ENCODE measurements around the gene SMYD3. TPM values are rescaled to one million over a fixed set of nuclear protein-coding genes. Genes with fewer than 3 reads are reported as not detected.

SMYD3 gene
- total RNA-seq, 1 donor from 2014 or later, result 35.4 TPM

DNA sequence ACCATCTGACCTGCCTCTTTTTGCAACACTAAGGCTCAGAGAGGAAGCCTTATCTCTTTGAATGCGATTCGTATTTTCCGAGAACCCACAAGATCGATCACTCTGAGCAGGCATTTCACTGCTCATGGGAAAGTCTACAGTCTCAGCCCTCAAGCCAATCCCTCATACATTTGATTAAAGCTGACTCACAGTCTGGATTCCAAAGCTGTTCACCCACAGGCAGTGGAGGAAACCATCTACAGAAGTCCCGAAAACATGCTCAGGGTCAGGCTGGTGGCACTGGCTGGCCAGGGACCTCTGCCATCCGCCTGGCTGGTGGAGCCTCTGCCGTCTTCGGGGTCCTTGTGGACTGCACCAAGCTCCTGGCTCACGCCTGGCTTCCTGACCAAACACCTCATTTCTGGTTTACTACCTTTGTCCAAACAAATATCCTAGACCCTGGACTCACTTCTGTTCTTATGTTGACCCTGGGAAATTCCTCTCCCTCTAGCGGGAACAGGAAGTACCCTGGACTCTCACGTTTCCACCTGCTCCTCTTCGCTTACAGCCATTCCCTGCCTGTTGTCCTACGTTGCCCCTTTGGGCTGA lies 650.0 kb downstream of the SMYD3 start:
- Mint-ChIP-seq H3K27ac (ENCODE audit: unreplicated experiment) (no peak overlapping the region), H3K36me3 (ENCODE audit: unreplicated experiment) (peaks cover 12% of the 10 kb centered on the region), H3K4me1 (ENCODE audit: low read depth, unreplicated experiment) (peaks cover 13% of the 10 kb centered on the region), H3K27me3 (ENCODE audit: unreplicated experiment) (no peaks in the 10 kb centered on the region), H3K9me3 (ENCODE audit: unreplicated experiment) (peaks cover 4% of the 10 kb centered on the region), H3K4me3 (ENCODE audit: unreplicated experiment) (no peak overlapping the region)
- TF ChIP-seq, protein P1, sequence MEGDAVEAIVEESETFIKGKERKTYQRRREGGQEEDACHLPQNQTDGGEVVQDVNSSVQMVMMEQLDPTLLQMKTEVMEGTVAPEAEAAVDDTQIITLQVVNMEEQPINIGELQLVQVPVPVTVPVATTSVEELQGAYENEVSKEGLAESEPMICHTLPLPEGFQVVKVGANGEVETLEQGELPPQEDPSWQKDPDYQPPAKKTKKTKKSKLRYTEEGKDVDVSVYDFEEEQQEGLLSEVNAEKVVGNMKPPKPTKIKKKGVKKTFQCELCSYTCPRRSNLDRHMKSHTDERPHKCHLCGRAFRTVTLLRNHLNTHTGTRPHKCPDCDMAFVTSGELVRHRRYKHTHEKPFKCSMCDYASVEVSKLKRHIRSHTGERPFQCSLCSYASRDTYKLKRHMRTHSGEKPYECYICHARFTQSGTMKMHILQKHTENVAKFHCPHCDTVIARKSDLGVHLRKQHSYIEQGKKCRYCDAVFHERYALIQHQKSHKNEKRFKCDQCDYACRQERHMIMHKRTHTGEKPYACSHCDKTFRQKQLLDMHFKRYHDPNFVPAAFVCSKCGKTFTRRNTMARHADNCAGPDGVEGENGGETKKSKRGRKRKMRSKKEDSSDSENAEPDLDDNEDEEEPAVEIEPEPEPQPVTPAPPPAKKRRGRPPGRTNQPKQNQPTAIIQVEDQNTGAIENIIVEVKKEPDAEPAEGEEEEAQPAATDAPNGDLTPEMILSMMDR (IDR thresholded peaks at IDR 0.05; ENCODE audit: partially characterized antibody, unreplicated experiment), result no peak
- DNase-seq, result no peak

DNA sequence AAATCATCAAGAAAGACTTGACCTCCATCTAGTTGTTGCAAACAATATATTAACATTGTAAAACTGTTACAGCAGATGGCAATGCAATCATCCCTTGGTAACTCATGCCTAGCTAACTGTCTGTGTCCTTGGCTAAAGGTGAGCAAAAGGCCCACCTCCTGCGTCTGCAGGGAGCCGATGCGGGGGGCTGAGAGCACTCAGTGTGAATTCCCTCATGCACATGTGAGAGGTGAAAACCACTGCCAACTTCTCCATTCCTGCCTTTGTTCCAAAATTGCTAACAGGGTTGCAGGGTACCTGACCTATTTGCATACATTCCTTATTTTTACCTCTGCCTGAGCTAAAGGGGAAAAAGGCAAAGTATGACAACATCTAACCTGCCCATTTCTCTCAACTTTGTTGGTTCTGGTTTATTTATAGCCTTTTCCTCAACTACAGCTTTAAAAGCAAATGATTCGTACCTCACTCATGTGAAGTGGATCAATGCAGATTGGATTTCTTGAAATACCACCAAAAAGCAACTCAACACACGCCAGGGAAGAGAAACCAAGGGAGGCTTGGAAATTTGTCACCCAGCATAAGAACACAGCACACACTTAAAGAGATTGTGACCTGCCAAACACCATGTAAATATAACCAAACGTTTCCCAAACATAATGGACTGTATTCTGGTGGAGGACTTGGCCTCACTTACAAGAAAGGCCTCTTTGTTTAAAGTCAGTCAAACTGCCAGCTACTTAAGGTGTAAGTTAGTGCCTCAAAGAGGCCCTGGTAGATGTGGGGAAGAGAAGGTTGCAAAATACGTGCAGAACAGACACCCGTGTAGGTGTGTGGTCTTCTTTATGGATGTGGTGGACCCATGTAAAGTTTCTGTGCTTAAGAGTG lies 651.0 kb downstream of the SMYD3 start:
- Mint-ChIP-seq H3K4me3 (ENCODE audit: unreplicated experiment) (no peak overlapping the region), H3K36me3 (ENCODE audit: unreplicated experiment) (peaks cover 12% of the 10 kb centered on the region), H3K4me1 (ENCODE audit: low read depth, unreplicated experiment) (peaks cover 10% of the 10 kb centered on the region), H3K27me3 (ENCODE audit: unreplicated experiment) (no peaks in the 10 kb centered on the region), H3K9me3 (ENCODE audit: unreplicated experiment) (peaks cover 4% of the 10 kb centered on the region), H3K27ac (ENCODE audit: unreplicated experiment) (no peak overlapping the region)
- DNase-seq, result no peak
- TF ChIP-seq, protein P1 (IDR thresholded peaks at IDR 0.05; ENCODE audit: partially characterized antibody, unreplicated experiment), result no peak

DNA sequence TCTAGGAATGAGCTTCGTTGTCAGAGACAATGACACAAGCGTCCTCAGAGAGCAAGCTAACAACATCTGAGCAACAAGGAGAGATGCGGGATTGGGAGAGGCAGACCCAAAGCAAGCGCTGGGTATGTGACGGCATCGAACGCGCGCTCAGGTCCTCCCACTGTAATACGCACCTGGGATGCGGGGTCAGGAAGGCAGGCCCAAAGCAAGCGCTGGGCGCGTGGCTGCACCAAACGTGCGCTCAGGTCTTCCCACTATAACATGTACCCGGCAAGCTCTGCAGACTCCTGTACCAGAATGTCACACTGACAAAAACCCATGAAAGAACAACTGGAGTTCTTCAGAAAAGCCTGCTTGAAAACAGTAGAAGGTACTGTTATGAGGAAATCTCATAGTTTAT lies 653.8 kb downstream of the SMYD3 start:
- no peak overlapping the region for H3K4me3 Mint-ChIP-seq (ENCODE audit: unreplicated experiment)

DNA sequence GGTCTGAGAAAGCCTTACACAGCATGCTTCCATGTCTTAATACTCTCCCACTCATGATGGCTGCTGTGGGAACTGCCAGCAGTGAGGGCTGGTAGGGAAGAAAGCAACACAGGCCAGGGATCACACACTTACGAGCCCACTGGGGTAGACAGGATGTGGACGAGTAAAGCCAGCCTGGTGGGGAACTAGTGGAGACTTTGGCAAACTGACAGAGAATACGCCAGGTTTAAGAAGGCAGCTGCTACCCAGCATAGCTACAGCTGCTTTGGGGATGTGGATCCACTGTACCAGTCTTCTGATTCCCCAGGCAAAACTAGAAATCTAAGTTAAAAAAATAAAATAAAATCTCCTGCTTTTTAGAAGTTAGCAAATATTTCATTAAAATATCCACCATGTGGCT lies 664.0 kb downstream of the SMYD3 start:
- no peak overlapping the region for H3K4me3 Mint-ChIP-seq (ENCODE audit: unreplicated experiment)
- H3K36me3 Mint-ChIP-seq (ENCODE audit: unreplicated experiment), result no peaks in the 10 kb centered on the region
- H3K9me3 Mint-ChIP-seq (ENCODE audit: unreplicated experiment), result peaks cover 3% of the 10 kb centered on the region
- DNase-seq, result no peak
- peaks cover 3% of the 10 kb centered on the region for H3K27me3 Mint-ChIP-seq (ENCODE audit: unreplicated experiment)
- no peak overlapping the region for H3K27ac Mint-ChIP-seq (ENCODE audit: unreplicated experiment)
- H3K4me1 Mint-ChIP-seq (ENCODE audit: low read depth, unreplicated experiment), result no peaks in the 10 kb centered on the region
- TF ChIP-seq, protein P1 (IDR thresholded peaks at IDR 0.05; ENCODE audit: partially characterized antibody, unreplicated experiment), result no peak

More for the DNA sequence above, 653.8 kb downstream of the SMYD3 start:
- no peak for DNase-seq
- Mint-ChIP-seq H3K4me1 (ENCODE audit: low read depth, unreplicated experiment) (no peaks in the 10 kb centered on the region), H3K36me3 (ENCODE audit: unreplicated experiment) (peaks cover 16% of the 10 kb centered on the region), H3K27ac (ENCODE audit: unreplicated experiment) (no peak overlapping the region), H3K27me3 (ENCODE audit: unreplicated experiment) (no peaks in the 10 kb centered on the region), H3K9me3 (ENCODE audit: unreplicated experiment) (peaks cover 4% of the 10 kb centered on the region)
- TF ChIP-seq, protein P1 (IDR thresholded peaks at IDR 0.05; ENCODE audit: partially characterized antibody, unreplicated experiment), result no peak

DNA sequence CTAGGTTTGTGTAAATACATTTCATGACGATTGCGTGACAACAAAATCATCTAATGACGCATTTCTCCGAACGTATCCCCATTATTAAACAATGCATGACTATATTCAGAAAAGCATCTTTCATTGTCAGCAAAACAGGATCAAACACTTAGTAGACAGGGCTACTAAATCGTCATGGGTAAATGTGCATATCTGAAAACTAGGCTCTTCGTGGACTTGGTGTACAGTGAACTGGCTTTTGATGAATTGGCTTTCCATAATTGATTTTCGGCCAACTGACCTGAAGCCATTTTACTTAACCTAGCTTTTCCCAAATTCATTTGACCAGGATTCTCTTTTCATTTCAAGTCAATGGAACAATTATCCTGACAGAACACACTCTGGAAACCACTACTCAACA lies 665.0 kb downstream of the SMYD3 start:
- Mint-ChIP-seq H3K4me1 (ENCODE audit: low read depth, unreplicated experiment) (peaks cover 8% of the 10 kb centered on the region), H3K27me3 (ENCODE audit: unreplicated experiment) (peaks cover 4% of the 10 kb centered on the region), H3K4me3 (ENCODE audit: unreplicated experiment) (no peak overlapping the region), H3K9me3 (ENCODE audit: unreplicated experiment) (peaks cover 6% of the 10 kb centered on the region), H3K27ac (ENCODE audit: unreplicated experiment) (no peak overlapping the region), H3K36me3 (ENCODE audit: unreplicated experiment) (no peaks in the 10 kb centered on the region)
- DNase-seq, result no peak
- TF ChIP-seq, protein P1 (IDR thresholded peaks at IDR 0.05; ENCODE audit: partially characterized antibody, unreplicated experiment), result no peak
